Measurements from ENCODE around the gene CEP89.
"Not testable (repeated sequence)": the region's sequence is repeated elsewhere in the genome, so short reads cannot be mapped to it uniquely, and the experiment has no call there.

The CEP89 gene

GRCh38 chr19:33000510-33000909 lies 28.8 kb upstream of the CEP89 start:
- no peak overlapping the region for H3K9ac ChIP-seq (ENCODE audit: low read length)
- TF ChIP-seq EZH2 (IDR thresholded peaks at IDR 0.05; ENCODE audit: borderline replicate concordance, low read length) = no peak
- TF ChIP-seq, protein P1, sequence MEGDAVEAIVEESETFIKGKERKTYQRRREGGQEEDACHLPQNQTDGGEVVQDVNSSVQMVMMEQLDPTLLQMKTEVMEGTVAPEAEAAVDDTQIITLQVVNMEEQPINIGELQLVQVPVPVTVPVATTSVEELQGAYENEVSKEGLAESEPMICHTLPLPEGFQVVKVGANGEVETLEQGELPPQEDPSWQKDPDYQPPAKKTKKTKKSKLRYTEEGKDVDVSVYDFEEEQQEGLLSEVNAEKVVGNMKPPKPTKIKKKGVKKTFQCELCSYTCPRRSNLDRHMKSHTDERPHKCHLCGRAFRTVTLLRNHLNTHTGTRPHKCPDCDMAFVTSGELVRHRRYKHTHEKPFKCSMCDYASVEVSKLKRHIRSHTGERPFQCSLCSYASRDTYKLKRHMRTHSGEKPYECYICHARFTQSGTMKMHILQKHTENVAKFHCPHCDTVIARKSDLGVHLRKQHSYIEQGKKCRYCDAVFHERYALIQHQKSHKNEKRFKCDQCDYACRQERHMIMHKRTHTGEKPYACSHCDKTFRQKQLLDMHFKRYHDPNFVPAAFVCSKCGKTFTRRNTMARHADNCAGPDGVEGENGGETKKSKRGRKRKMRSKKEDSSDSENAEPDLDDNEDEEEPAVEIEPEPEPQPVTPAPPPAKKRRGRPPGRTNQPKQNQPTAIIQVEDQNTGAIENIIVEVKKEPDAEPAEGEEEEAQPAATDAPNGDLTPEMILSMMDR (IDR thresholded peaks at IDR 0.05; ENCODE audit: low read length) = no peak
- H3K27ac ChIP-seq (ENCODE audit: low read depth, low read length, poor library complexity, severe bottlenecking) = no peak overlapping the region
- no peaks in the 10 kb centered on the region for H3K36me3 ChIP-seq (ENCODE audit: insufficient read depth, low read length)
- no peak overlapping the region for H3K4me3 ChIP-seq (ENCODE audit: low read depth, low read length, poor library complexity, severe bottlenecking)
- no peaks in the 10 kb centered on the region for H3K9me2 ChIP-seq (ENCODE audit: low read depth, low read length)
- H3F3A ChIP-seq (ENCODE audit: insufficient read depth, low read length) = no peaks in the 10 kb centered on the region
- no peaks in the 10 kb centered on the region for H3K27me3 ChIP-seq (ENCODE audit: insufficient read depth, low read length)
- H3K9me3 ChIP-seq (ENCODE audit: low read length) = no peaks in the 10 kb centered on the region
- no peaks in the 10 kb centered on the region for H4K20me1 ChIP-seq (ENCODE audit: insufficient read depth, low read length)
- H3K4me2 ChIP-seq (ENCODE audit: low read length) = no peak overlapping the region
- H3K4me1 ChIP-seq (ENCODE audit: insufficient read depth, low read length, severe bottlenecking) = peaks cover 6% of the 10 kb centered on the region
- no peaks in the 10 kb centered on the region for H3K79me2 ChIP-seq (ENCODE audit: insufficient read depth, low read length)
- H2AFZ ChIP-seq (ENCODE audit: low read length) = no peak overlapping the region

- no peaks in the 10 kb centered on the region for H3K27me3 ChIP-seq (ENCODE audit: insufficient read depth, low read length)
- no peak overlapping the region for H3K27ac ChIP-seq (ENCODE audit: low read depth, low read length, poor library complexity, severe bottlenecking)
- H3F3A ChIP-seq (ENCODE audit: insufficient read depth, low read length) = no peaks in the 10 kb centered on the region
- no peaks in the 10 kb centered on the region for H3K9me2 ChIP-seq (ENCODE audit: low read depth, low read length)
- H3K9ac ChIP-seq (ENCODE audit: low read length) = no peak overlapping the region
- TF ChIP-seq EZH2 (IDR thresholded peaks at IDR 0.05; ENCODE audit: borderline replicate concordance, low read length) = no peak
- TF ChIP-seq, protein P1 (IDR thresholded peaks at IDR 0.05; ENCODE audit: low read length) = no peak
- no peaks in the 10 kb centered on the region for H3K79me2 ChIP-seq (ENCODE audit: insufficient read depth, low read length)
- no peaks in the 10 kb centered on the region for H4K20me1 ChIP-seq (ENCODE audit: insufficient read depth, low read length)
- no peak overlapping the region for H3K4me2 ChIP-seq (ENCODE audit: low read length)
- peaks cover 6% of the 10 kb centered on the region for H3K4me1 ChIP-seq (ENCODE audit: insufficient read depth, low read length, severe bottlenecking)
- no peaks in the 10 kb centered on the region for H3K9me3 ChIP-seq (ENCODE audit: low read length)
- H3K4me3 ChIP-seq (ENCODE audit: low read depth, low read length, poor library complexity, severe bottlenecking) = no peak overlapping the region
- H3K36me3 ChIP-seq (ENCODE audit: insufficient read depth, low read length) = no peaks in the 10 kb centered on the region
- H2AFZ ChIP-seq (ENCODE audit: low read length) = no peak overlapping the region
Measured at GRCh38 chr19:32998722-32999121, 27.0 kb upstream of the CEP89 start.

GRCh38 chr19:32997716-32998355 lies 26.1 kb upstream of the CEP89 start:
- H3K27ac ChIP-seq (ENCODE audit: low read depth, low read length, poor library complexity, severe bottlenecking) = no peak overlapping the region
- H2AFZ ChIP-seq (ENCODE audit: low read length) = no peak overlapping the region
- no peak for TF ChIP-seq EZH2 (IDR thresholded peaks at IDR 0.05; ENCODE audit: borderline replicate concordance, low read length)
- TF ChIP-seq, protein P1 (IDR thresholded peaks at IDR 0.05; ENCODE audit: low read length) = no peak
- H3K27me3 ChIP-seq (ENCODE audit: insufficient read depth, low read length) = no peaks in the 10 kb centered on the region
- H3K79me2 ChIP-seq (ENCODE audit: insufficient read depth, low read length) = no peaks in the 10 kb centered on the region
- peaks cover 6% of the 10 kb centered on the region for H3K4me1 ChIP-seq (ENCODE audit: insufficient read depth, low read length, severe bottlenecking)
- H3F3A ChIP-seq (ENCODE audit: insufficient read depth, low read length) = no peaks in the 10 kb centered on the region
- no peaks in the 10 kb centered on the region for H3K9me2 ChIP-seq (ENCODE audit: low read depth, low read length)
- H4K20me1 ChIP-seq (ENCODE audit: insufficient read depth, low read length) = no peaks in the 10 kb centered on the region
- no peak overlapping the region for H3K4me2 ChIP-seq (ENCODE audit: low read length)
- H3K9me3 ChIP-seq (ENCODE audit: low read length) = no peaks in the 10 kb centered on the region
- no peak overlapping the region for H3K9ac ChIP-seq (ENCODE audit: low read length)
- no peak overlapping the region for H3K4me3 ChIP-seq (ENCODE audit: low read depth, low read length, poor library complexity, severe bottlenecking)
- H3K36me3 ChIP-seq (ENCODE audit: insufficient read depth, low read length) = no peaks in the 10 kb centered on the region

GRCh38 chr19:32997061-32997464 lies 25.3 kb upstream of the CEP89 start:
- not testable (repeated sequence) for H3K79me2 ChIP-seq (ENCODE audit: insufficient read depth, low read length); H3F3A ChIP-seq (ENCODE audit: insufficient read depth, low read length); H3K9me2 ChIP-seq (ENCODE audit: low read depth, low read length); H3K36me3 ChIP-seq (ENCODE audit: insufficient read depth, low read length); H4K20me1 ChIP-seq (ENCODE audit: insufficient read depth, low read length); H3K4me3 ChIP-seq (ENCODE audit: low read depth, low read length, poor library complexity, severe bottlenecking); H3K4me2 ChIP-seq (ENCODE audit: low read length); H2AFZ ChIP-seq (ENCODE audit: low read length); H3K27me3 ChIP-seq (ENCODE audit: insufficient read depth, low read length); H3K27ac ChIP-seq (ENCODE audit: low read depth, low read length, poor library complexity, severe bottlenecking); H3K9me3 ChIP-seq (ENCODE audit: low read length); H3K9ac ChIP-seq (ENCODE audit: low read length); H3K4me1 ChIP-seq (ENCODE audit: insufficient read depth, low read length, severe bottlenecking)

DNA sequence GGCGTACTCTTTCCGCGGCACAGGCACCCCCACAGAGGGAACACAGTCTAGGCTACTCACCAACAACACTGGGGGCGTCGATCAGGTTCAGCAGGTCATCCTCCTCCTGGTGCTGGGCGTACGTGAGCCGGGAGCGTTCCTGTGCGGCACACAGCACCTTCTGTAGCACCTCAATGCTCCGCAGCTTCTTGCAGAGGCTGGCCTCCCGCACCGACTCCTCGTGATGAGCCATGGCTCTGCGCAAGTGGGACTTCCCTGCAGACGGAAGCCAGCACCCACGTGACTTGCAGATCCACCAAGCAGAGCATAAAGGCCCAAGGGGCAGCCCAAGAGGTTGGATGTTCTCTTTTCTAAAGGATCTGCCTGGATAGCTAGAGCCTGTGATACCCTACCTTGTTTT lies 24.2 kb upstream of the CEP89 start:
- not testable (repeated sequence) for H3K9me2 ChIP-seq (ENCODE audit: low read depth, low read length); H3K4me2 ChIP-seq (ENCODE audit: low read length); H3K9me3 ChIP-seq (ENCODE audit: low read length); H3K9ac ChIP-seq (ENCODE audit: low read length); H3K27ac ChIP-seq (ENCODE audit: low read depth, low read length, poor library complexity, severe bottlenecking); H3K4me1 ChIP-seq (ENCODE audit: insufficient read depth, low read length, severe bottlenecking); H4K20me1 ChIP-seq (ENCODE audit: insufficient read depth, low read length); H3K4me3 ChIP-seq (ENCODE audit: low read depth, low read length, poor library complexity, severe bottlenecking); H2AFZ ChIP-seq (ENCODE audit: low read length); H3K36me3 ChIP-seq (ENCODE audit: insufficient read depth, low read length); H3K79me2 ChIP-seq (ENCODE audit: insufficient read depth, low read length); H3K27me3 ChIP-seq (ENCODE audit: insufficient read depth, low read length); H3F3A ChIP-seq (ENCODE audit: insufficient read depth, low read length)
